ENCODE measurements around the gene APBA2. TPM values are rescaled to one million over a fixed set of nuclear protein-coding genes. Genes with fewer than 3 reads are reported as not detected.

Gene APBA2
- total RNA-seq, 4 donors from 2014 or later = 7.2 to 33.8 (median 8.8) TPM

DNA sequence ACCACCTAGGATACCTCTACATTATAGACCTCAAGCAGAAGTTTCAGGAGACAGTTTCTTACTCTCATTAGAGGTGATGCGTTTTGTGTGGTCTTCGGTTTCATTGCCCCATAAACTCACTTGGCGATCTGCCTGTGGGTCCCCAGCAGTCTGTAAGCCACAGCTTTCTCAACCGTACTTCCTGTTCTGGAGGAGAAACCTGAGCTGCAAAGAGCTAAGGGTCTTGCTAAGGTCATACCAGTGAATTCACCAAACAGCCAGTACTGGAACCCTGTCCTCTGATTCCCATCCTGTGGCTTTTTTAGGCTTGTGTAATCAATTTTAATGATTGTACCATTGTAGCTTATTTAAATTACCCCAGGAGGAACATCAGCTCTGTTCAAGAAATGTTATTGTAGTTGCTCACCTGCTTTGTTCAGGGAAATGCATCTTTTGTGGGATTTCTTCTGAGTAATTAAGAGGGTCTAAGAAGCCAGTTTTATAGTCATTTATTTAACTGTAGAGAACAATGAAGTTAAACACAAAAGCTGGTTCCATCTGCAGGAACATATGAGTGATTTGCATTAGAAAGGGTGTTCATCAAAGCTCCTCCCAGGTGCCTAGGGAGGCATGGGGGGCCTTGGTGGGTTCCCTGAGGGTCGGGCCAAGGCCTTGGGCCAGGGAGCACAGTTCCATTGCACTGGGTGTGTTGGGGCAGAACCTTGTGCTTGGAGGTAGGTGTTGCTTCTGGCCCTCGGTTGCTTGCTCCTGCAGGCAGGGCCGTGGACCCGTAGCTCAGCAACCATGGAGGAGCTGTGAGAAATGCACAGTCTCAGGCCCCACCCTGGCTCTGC, 69.6 kb downstream of the APBA2 start:
- DNase-seq = peak in 2 of 3 donors; percentile 15 to 48
- peak overlapping the region in 2 of 4 donors; percentile 1 to 45 for H3K27ac ChIP-seq
- no peak for TF ChIP-seq POLR2A (IDR thresholded peaks at IDR 0.05)
- no peak for TF ChIP-seq CTCF (IDR thresholded peaks at IDR 0.05)

GRCh38 chr15:28955993-28956421, 70.2 kb downstream of the APBA2 start:
- TF ChIP-seq POLR2A (IDR thresholded peaks at IDR 0.05) (no peak), CTCF (IDR thresholded peaks at IDR 0.05) (no peak)
- Histone ChIP-seq H3K27ac (peak overlapping the region in 1 of 4 donors; percentile 1), H3K27me3 (no peaks in the 10 kb centered on the region), H3K4me3 (no peak overlapping the region), H3K36me3 (no peaks in the 10 kb centered on the region), H3K4me1 (no peaks in the 10 kb centered on the region), H3K9me3 (no peaks in the 10 kb centered on the region)
- DNase-seq = peak in 1 of 3 donors; percentile 41

More for the DNA sequence above, 69.6 kb downstream of the APBA2 start:
- no peaks in the 10 kb centered on the region for H3K9me3 ChIP-seq
- H3K36me3 ChIP-seq = no peaks in the 10 kb centered on the region
- no peaks in the 10 kb centered on the region for H3K4me1 ChIP-seq
- no peaks in the 10 kb centered on the region for H3K27me3 ChIP-seq
- H3K4me3 ChIP-seq = no peak overlapping the region

DNA sequence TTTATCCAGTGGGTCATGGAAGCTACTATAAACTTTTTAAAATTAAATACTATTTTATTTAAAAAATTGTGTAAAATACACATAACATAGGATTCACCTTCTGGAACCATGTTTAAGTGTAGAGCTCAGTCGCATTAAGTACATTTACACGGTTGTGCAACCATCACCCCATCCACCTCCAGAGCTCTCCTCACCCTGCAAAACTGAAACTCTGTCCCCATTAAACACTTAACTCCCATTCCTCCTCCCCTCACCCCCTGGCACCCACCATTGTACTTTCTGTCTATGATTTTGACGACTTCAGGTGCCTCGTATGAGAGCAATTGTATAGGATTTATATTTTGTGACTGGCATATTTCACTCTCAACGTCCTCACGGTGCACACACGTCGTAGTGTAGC, 70.7 kb downstream of the APBA2 start:
- H3K27me3 ChIP-seq = no peaks in the 10 kb centered on the region
- TF ChIP-seq POLR2A (IDR thresholded peaks at IDR 0.05) = no peak
- no peak for TF ChIP-seq CTCF (IDR thresholded peaks at IDR 0.05)
- no peak overlapping the region for H3K4me3 ChIP-seq
- H3K36me3 ChIP-seq = no peaks in the 10 kb centered on the region
- DNase-seq = peak in 1 of 3 donors; percentile 29
- H3K9me3 ChIP-seq = no peaks in the 10 kb centered on the region
- H3K27ac ChIP-seq = no peak overlapping the region
- no peaks in the 10 kb centered on the region for H3K4me1 ChIP-seq

- no peaks in the 10 kb centered on the region for H3K36me3 ChIP-seq
- H3K27ac ChIP-seq = no peak overlapping the region
- peak in 1 of 3 donors; percentile 24 for DNase-seq
- H3K4me3 ChIP-seq = no peak overlapping the region
- no peaks in the 10 kb centered on the region for H3K9me3 ChIP-seq
- H3K27me3 ChIP-seq = no peaks in the 10 kb centered on the region
- TF ChIP-seq CTCF (IDR thresholded peaks at IDR 0.05) = no peak
- no peaks in the 10 kb centered on the region for H3K4me1 ChIP-seq
These were observed 72.1 kb downstream of the APBA2 start for GRCh38 chr15:28957606-28958498.

DNA sequence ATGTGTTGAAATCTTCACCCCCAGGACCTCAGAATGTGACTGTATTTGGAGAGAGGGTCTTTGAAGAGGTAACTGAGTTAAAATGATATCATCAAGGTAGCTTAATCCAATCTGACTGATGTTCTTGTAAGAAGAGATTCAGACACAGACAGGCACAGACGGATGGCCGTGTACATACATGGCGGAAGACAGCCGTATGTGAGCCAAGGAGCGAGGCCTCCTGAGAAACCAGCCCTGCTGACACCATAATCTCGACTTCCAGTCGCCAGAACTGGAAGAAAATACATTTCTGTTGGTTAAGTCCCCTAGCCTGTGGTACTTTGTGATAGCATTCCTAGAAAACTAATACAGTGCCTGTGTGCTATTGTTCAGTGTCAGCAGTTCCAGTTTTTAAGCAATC, 73.6 kb downstream of the APBA2 start:
- H3K4me3 ChIP-seq = no peak overlapping the region
- TF ChIP-seq CTCF (IDR thresholded peaks at IDR 0.05) = no peak
- TF ChIP-seq POLR2A (IDR thresholded peaks at IDR 0.05) = no peak

More for the DNA sequence above, 73.6 kb downstream of the APBA2 start:
- no peaks in the 10 kb centered on the region for H3K4me1 ChIP-seq
- DNase-seq = no peak
- no peaks in the 10 kb centered on the region for H3K36me3 ChIP-seq
- no peaks in the 10 kb centered on the region for H3K27me3 ChIP-seq
- H3K9me3 ChIP-seq = no peaks in the 10 kb centered on the region
- no peak overlapping the region for H3K27ac ChIP-seq
